DND-41 (cell line): Measurements from ENCODE around the gene FANK1.

ENCODE experiments used
- CTCF ChIP-seq: IDR thresholded peaks from 2 replicates; pipeline ENCODE4 v1.5.1; 2012; ENCODE audit warnings: borderline replicate concordance, low read length, moderate library complexity, mild to moderate bottlenecking; ENCODE audit not compliant: poor library complexity, severe bottlenecking; ENCODE audit errors: extremely low read depth
- EZH2 ChIP-seq: IDR thresholded peaks from 3 replicates; pipeline ENCODE4 v1.6.1; 2012; ENCODE audit warnings: borderline replicate concordance, low read depth, mild to moderate bottlenecking, moderate library complexity, low read length, inconsistent platforms; ENCODE audit not compliant: severe bottlenecking

- TF ChIP-seq CTCF (no peak), EZH2 (no peak)
Observed at GRCh38 chr10:126046831-126047230, 150.5 kb downstream of the FANK1 start.
